ENCODE results near the gene DNAH9. TPM values are rescaled to one million over a fixed set of nuclear protein-coding genes. Genes with fewer than 3 reads are reported as not detected.

Gene DNAH9
- polyA plus RNA-seq, 2 donors: 0.12 TPM

GRCh38 chr17:11874756-11875155, 276.5 kb downstream of the DNAH9 start:
- H3K4me3 ChIP-seq (ENCODE audit: low read depth in 1 of 2, low read length in 2 of 2): no peak overlapping the region
- H3K9me3 ChIP-seq (ENCODE audit: control insufficient read depth in 2 of 2, insufficient read depth in 1 of 2, low read depth in 1 of 2, low read length in 1 of 2): peaks cover 0 to 3% of the 10 kb centered on the region in 2 donors
- 79 to 82% methylated on average over 7 of the region's 7 CpGs for WGBS, 2 donors

GRCh38 chr17:11880714-11881113, 282.4 kb downstream of the DNAH9 start:
- H3K4me3 ChIP-seq (ENCODE audit: low read depth in 1 of 2, low read length in 2 of 2): no peak overlapping the region
- no peaks in the 10 kb centered on the region for H3K9me3 ChIP-seq (ENCODE audit: control insufficient read depth in 2 of 2, insufficient read depth in 1 of 2, low read depth in 1 of 2, low read length in 1 of 2)
- H3K4me1 ChIP-seq (ENCODE audit: control insufficient read depth in 2 of 2, insufficient read depth in 2 of 2, low read length in 1 of 2): no peaks in the 10 kb centered on the region
- H3K27me3 ChIP-seq (ENCODE audit: control insufficient read depth in 1 of 2, insufficient read depth in 2 of 2, low read length in 2 of 2): no peaks in the 10 kb centered on the region
- WGBS, 2 donors: 18 to 24% methylated on average over 5 of the region's 5 CpGs
- H3K27ac ChIP-seq (ENCODE audit: low read depth in 2 of 2, low read length in 1 of 2): no peak overlapping the region
- H3K36me3 ChIP-seq (ENCODE audit: control insufficient read depth in 2 of 2, insufficient read depth in 2 of 2, low read length in 1 of 2): no peaks in the 10 kb centered on the region

More at GRCh38 chr17:11874756-11875155, 276.5 kb downstream of the DNAH9 start:
- Histone ChIP-seq H3K27me3 (ENCODE audit: control insufficient read depth in 1 of 2, insufficient read depth in 2 of 2, low read length in 2 of 2) (no peaks in the 10 kb centered on the region), H3K27ac (ENCODE audit: low read depth in 2 of 2, low read length in 1 of 2) (no peak overlapping the region), H3K4me1 (ENCODE audit: control insufficient read depth in 2 of 2, insufficient read depth in 2 of 2, low read length in 1 of 2) (no peaks in the 10 kb centered on the region), H3K36me3 (ENCODE audit: control insufficient read depth in 2 of 2, insufficient read depth in 2 of 2, low read length in 1 of 2) (no peaks in the 10 kb centered on the region)

DNA sequence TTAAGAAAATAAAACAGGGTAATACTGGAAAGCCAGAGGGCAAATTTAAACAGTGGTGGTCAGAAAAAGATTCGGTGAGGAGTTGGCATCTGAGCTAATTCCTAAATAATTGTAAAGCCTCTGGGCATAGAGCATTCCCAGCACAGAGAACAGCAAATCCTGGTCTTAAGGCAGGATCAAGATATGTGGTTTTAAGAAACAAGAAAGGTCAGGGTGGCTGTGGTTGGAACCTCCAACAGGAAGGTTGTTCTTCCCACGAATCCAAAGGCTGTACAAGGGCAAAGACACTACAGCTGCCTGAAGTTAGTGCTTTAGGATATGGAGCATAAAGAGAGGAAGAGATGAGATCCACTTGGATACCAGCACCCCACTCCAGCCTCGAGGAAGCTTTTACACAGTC, 284.4 kb downstream of the DNAH9 start:
- no peak overlapping the region for H3K27ac ChIP-seq (ENCODE audit: low read depth in 2 of 2, low read length in 1 of 2)
- H3K4me1 ChIP-seq (ENCODE audit: control insufficient read depth in 2 of 2, insufficient read depth in 2 of 2, low read length in 1 of 2): no peaks in the 10 kb centered on the region
- no peaks in the 10 kb centered on the region for H3K27me3 ChIP-seq (ENCODE audit: control insufficient read depth in 1 of 2, insufficient read depth in 2 of 2, low read length in 2 of 2)
- no peaks in the 10 kb centered on the region for H3K9me3 ChIP-seq (ENCODE audit: control insufficient read depth in 2 of 2, insufficient read depth in 1 of 2, low read depth in 1 of 2, low read length in 1 of 2)
- H3K36me3 ChIP-seq (ENCODE audit: control insufficient read depth in 2 of 2, insufficient read depth in 2 of 2, low read length in 1 of 2): no peaks in the 10 kb centered on the region
- no peak overlapping the region for H3K4me3 ChIP-seq (ENCODE audit: low read depth in 1 of 2, low read length in 2 of 2)
- WGBS, 2 donors: 33 to 40% methylated on average over 3 of the region's 3 CpGs

GRCh38 chr17:11885051-11885450, 286.8 kb downstream of the DNAH9 start:
- WGBS, 2 donors: 72 to 82% methylated on average over 2 of the region's 2 CpGs
- Histone ChIP-seq H3K27me3 (ENCODE audit: control insufficient read depth in 1 of 2, insufficient read depth in 2 of 2, low read length in 2 of 2) (no peaks in the 10 kb centered on the region), H3K4me3 (ENCODE audit: low read depth in 1 of 2, low read length in 2 of 2) (no peak overlapping the region), H3K36me3 (ENCODE audit: control insufficient read depth in 2 of 2, insufficient read depth in 2 of 2, low read length in 1 of 2) (no peaks in the 10 kb centered on the region), H3K9me3 (ENCODE audit: control insufficient read depth in 2 of 2, insufficient read depth in 1 of 2, low read depth in 1 of 2, low read length in 1 of 2) (no peaks in the 10 kb centered on the region), H3K4me1 (ENCODE audit: control insufficient read depth in 2 of 2, insufficient read depth in 2 of 2, low read length in 1 of 2) (no peaks in the 10 kb centered on the region), H3K27ac (ENCODE audit: low read depth in 2 of 2, low read length in 1 of 2) (no peak overlapping the region)

GRCh38 chr17:11889266-11889665, 291.0 kb downstream of the DNAH9 start:
- H3K9me3 ChIP-seq (ENCODE audit: control insufficient read depth in 2 of 2, insufficient read depth in 1 of 2, low read depth in 1 of 2, low read length in 1 of 2): no peaks in the 10 kb centered on the region
- no peak overlapping the region for H3K27ac ChIP-seq (ENCODE audit: low read depth in 2 of 2, low read length in 1 of 2)
- no peak overlapping the region for H3K4me3 ChIP-seq (ENCODE audit: low read depth in 1 of 2, low read length in 2 of 2)
- WGBS, 2 donors: 78 to 86% methylated on average over 5 of the region's 5 CpGs
- no peaks in the 10 kb centered on the region for H3K36me3 ChIP-seq (ENCODE audit: control insufficient read depth in 2 of 2, insufficient read depth in 2 of 2, low read length in 1 of 2)
- H3K4me1 ChIP-seq (ENCODE audit: control insufficient read depth in 2 of 2, insufficient read depth in 2 of 2, low read length in 1 of 2): no peaks in the 10 kb centered on the region
- H3K27me3 ChIP-seq (ENCODE audit: control insufficient read depth in 1 of 2, insufficient read depth in 2 of 2, low read length in 2 of 2): no peaks in the 10 kb centered on the region

DNA sequence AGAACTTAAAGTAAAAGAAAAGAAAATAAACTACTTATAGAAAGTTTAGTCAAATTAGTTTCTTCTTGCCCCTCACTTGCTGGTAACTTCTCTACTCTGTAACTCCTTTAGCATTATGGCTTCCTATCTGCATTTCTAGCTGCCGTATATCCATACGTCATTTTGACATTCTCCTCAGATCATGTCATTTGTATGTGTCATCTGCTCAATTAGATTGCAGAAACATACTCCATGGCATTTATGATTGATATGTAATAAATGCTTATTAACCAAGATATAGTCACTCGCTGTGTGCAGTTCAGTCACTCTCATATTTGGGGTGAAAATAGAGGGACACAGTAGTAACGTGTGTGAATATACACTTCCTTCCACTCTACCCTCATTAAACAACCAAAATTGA, 295.6 kb downstream of the DNAH9 start:
- H3K27me3 ChIP-seq (ENCODE audit: control insufficient read depth in 1 of 2, insufficient read depth in 2 of 2, low read length in 2 of 2): no peaks in the 10 kb centered on the region
- 91 to 92% methylated on average over 4 of the region's 4 CpGs for WGBS, 2 donors
- no peak overlapping the region for H3K4me3 ChIP-seq (ENCODE audit: low read depth in 1 of 2, low read length in 2 of 2)
- no peaks in the 10 kb centered on the region for H3K9me3 ChIP-seq (ENCODE audit: control insufficient read depth in 2 of 2, insufficient read depth in 1 of 2, low read depth in 1 of 2, low read length in 1 of 2)
- H3K4me1 ChIP-seq (ENCODE audit: control insufficient read depth in 2 of 2, insufficient read depth in 2 of 2, low read length in 1 of 2): no peaks in the 10 kb centered on the region
- no peak overlapping the region for H3K27ac ChIP-seq (ENCODE audit: low read depth in 2 of 2, low read length in 1 of 2)
- H3K36me3 ChIP-seq (ENCODE audit: control insufficient read depth in 2 of 2, insufficient read depth in 2 of 2, low read length in 1 of 2): no peaks in the 10 kb centered on the region

DNA sequence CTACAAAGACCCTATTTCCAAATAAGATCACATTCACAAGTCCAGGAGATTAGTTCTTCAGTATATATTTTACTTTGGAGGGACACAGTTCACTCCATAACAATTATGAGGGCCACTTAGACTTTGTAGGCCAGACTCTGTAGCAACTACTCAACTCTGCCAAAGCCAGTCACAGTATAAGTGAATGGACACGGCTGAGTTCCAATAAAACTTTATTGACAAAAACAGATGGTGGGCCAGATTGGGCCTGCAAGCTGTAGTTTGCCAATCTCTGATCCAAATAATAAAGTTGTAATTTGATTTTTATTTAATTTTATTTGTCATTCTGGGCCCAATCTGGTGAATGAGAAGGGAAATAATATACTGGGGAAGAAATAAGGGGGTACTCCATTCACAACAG, 297.9 kb downstream of the DNAH9 start:
- no peak overlapping the region for H3K27ac ChIP-seq (ENCODE audit: low read depth in 2 of 2, low read length in 1 of 2)
- H3K9me3 ChIP-seq (ENCODE audit: control insufficient read depth in 2 of 2, insufficient read depth in 1 of 2, low read depth in 1 of 2, low read length in 1 of 2): no peaks in the 10 kb centered on the region
- WGBS, 2 donors: 89 to 99% methylated on average over 1 of the region's 1 CpG
- H3K4me1 ChIP-seq (ENCODE audit: control insufficient read depth in 2 of 2, insufficient read depth in 2 of 2, low read length in 1 of 2): no peaks in the 10 kb centered on the region
- H3K4me3 ChIP-seq (ENCODE audit: low read depth in 1 of 2, low read length in 2 of 2): no peak overlapping the region
- no peaks in the 10 kb centered on the region for H3K27me3 ChIP-seq (ENCODE audit: control insufficient read depth in 1 of 2, insufficient read depth in 2 of 2, low read length in 2 of 2)
- H3K36me3 ChIP-seq (ENCODE audit: control insufficient read depth in 2 of 2, insufficient read depth in 2 of 2, low read length in 1 of 2): no peaks in the 10 kb centered on the region

GRCh38 chr17:11898526-11899235, 300.4 kb downstream of the DNAH9 start:
- Histone ChIP-seq H3K36me3 (ENCODE audit: control insufficient read depth in 2 of 2, insufficient read depth in 2 of 2, low read length in 1 of 2) (no peaks in the 10 kb centered on the region), H3K4me3 (ENCODE audit: low read depth in 1 of 2, low read length in 2 of 2) (no peak overlapping the region), H3K27ac (ENCODE audit: low read depth in 2 of 2, low read length in 1 of 2) (no peak overlapping the region), H3K27me3 (ENCODE audit: control insufficient read depth in 1 of 2, insufficient read depth in 2 of 2, low read length in 2 of 2) (no peaks in the 10 kb centered on the region), H3K9me3 (ENCODE audit: control insufficient read depth in 2 of 2, insufficient read depth in 1 of 2, low read depth in 1 of 2, low read length in 1 of 2) (no peaks in the 10 kb centered on the region), H3K4me1 (ENCODE audit: control insufficient read depth in 2 of 2, insufficient read depth in 2 of 2, low read length in 1 of 2) (no peaks in the 10 kb centered on the region)
- WGBS, 2 donors: 53 to 62% methylated on average over 7 of the region's 7 CpGs

DNA sequence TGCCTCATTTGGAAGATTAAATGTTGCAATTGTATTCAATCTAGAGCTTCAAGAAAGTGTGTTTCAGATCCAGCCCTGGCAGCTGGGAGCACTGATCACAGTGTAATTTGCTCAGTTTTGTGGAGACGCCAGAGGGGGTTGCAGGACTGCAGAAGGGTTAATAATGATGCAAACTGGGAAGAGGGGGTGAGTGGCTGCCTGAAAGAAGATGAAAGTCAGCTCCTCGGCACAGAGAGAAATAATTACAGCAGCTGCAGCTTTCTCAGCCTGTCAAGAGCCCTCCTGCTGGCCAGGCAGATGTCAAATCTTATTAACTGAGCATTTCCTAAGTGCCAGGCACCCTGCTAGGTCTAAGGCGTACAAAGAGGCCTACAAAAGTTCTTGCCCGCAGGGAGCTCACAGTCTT, 301.3 kb downstream of the DNAH9 start:
- Histone ChIP-seq H3K4me1 (ENCODE audit: control insufficient read depth in 2 of 2, insufficient read depth in 2 of 2, low read length in 1 of 2) (no peaks in the 10 kb centered on the region), H3K4me3 (ENCODE audit: low read depth in 1 of 2, low read length in 2 of 2) (no peak overlapping the region), H3K27me3 (ENCODE audit: control insufficient read depth in 1 of 2, insufficient read depth in 2 of 2, low read length in 2 of 2) (no peaks in the 10 kb centered on the region), H3K36me3 (ENCODE audit: control insufficient read depth in 2 of 2, insufficient read depth in 2 of 2, low read length in 1 of 2) (no peaks in the 10 kb centered on the region), H3K9me3 (ENCODE audit: control insufficient read depth in 2 of 2, insufficient read depth in 1 of 2, low read depth in 1 of 2, low read length in 1 of 2) (no peaks in the 10 kb centered on the region), H3K27ac (ENCODE audit: low read depth in 2 of 2, low read length in 1 of 2) (no peak overlapping the region)
- 58 to 64% methylated on average over 4 of the region's 4 CpGs for WGBS, 2 donors

GRCh38 chr17:11900041-11900476, 301.8 kb downstream of the DNAH9 start:
- Histone ChIP-seq H3K27ac (ENCODE audit: low read depth in 2 of 2, low read length in 1 of 2) (no peak overlapping the region), H3K27me3 (ENCODE audit: control insufficient read depth in 1 of 2, insufficient read depth in 2 of 2, low read length in 2 of 2) (no peaks in the 10 kb centered on the region)
- 52% methylated on average over 6 of the region's 6 CpGs for WGBS, 2 donors

More at GRCh38 chr17:11900041-11900476, 301.8 kb downstream of the DNAH9 start:
- Histone ChIP-seq H3K4me1 (ENCODE audit: control insufficient read depth in 2 of 2, insufficient read depth in 2 of 2, low read length in 1 of 2) (no peaks in the 10 kb centered on the region), H3K36me3 (ENCODE audit: control insufficient read depth in 2 of 2, insufficient read depth in 2 of 2, low read length in 1 of 2) (no peaks in the 10 kb centered on the region), H3K9me3 (ENCODE audit: control insufficient read depth in 2 of 2, insufficient read depth in 1 of 2, low read depth in 1 of 2, low read length in 1 of 2) (no peaks in the 10 kb centered on the region), H3K4me3 (ENCODE audit: low read depth in 1 of 2, low read length in 2 of 2) (no peak overlapping the region)
